GM12874 (cell line): ENCODE results near the gene COA1.

Experiments used
- CTCF ChIP-seq: IDR thresholded peaks from 2 replicates; pipeline ENCODE4 v1.5.1; 2011; ENCODE audit warnings: low read depth, mild to moderate bottlenecking, control low read depth, low read length, moderate library complexity; ENCODE audit not compliant: insufficient read depth

COA1 gene

GRCh38 chr7:43639858-43640491, 89.3 kb downstream of the COA1 start:
- TF ChIP-seq CTCF = no peak

- no peak for TF ChIP-seq CTCF
Measured at GRCh38 chr7:43637114-43637806, 92.1 kb downstream of the COA1 start.

- no peak for TF ChIP-seq CTCF
Measured at GRCh38 chr7:43636093-43636492, 93.2 kb downstream of the COA1 start.

- no peak for TF ChIP-seq CTCF
Measured at GRCh38 chr7:43634384-43634783, 94.9 kb downstream of the COA1 start.

GRCh38 chr7:43632746-43633145, 96.6 kb downstream of the COA1 start:
- TF ChIP-seq CTCF = no peak

GRCh38 chr7:43631559-43631958, 97.8 kb downstream of the COA1 start:
- no peak for TF ChIP-seq CTCF

GRCh38 chr7:43630482-43630881, 98.8 kb downstream of the COA1 start:
- no peak for TF ChIP-seq CTCF
